Subcutaneous adipose tissue (tissue), 4 donors: ENCODE results near the gene DNAJC17. TPM values are rescaled to one million over a fixed set of nuclear protein-coding genes. Genes with fewer than 3 reads are reported as not detected.

ENCODE experiments used
- CTCF ChIP-seq: fragments of 450-650 bp; IDR thresholded peaks from one replicate; pipeline ENCODE4 v1.5.1; 2016; ENCODE audit warnings: low read depth, mild to moderate bottlenecking, control low read depth, antibody characterized with exemption, moderate library complexity
- total RNA-seq, 4 donors: library from RNA; depleted of rRNA; stranded (reverse); fragments of >200 nt; gene quantifications; one replicate each; pipeline ENCODE4 v1.1.0, GENCODE V29; 2016

DNAJC17 gene
- total RNA-seq, 4 donors from 2014 or later: 12.1 to 33.9 (median 18.3) TPM

GRCh38 chr15:40776537-40777141, 30.6 kb downstream of the DNAJC17 start:
- no peak for TF ChIP-seq CTCF

- TF ChIP-seq CTCF: no peak
Measured at GRCh38 chr15:40775740-40776536, 31.3 kb downstream of the DNAJC17 start.

GRCh38 chr15:40775007-40775406, 32.3 kb downstream of the DNAJC17 start:
- no peak for TF ChIP-seq CTCF

GRCh38 chr15:40773902-40774301, 33.4 kb downstream of the DNAJC17 start:
- no peak for TF ChIP-seq CTCF

- TF ChIP-seq CTCF: no peak
Measured at GRCh38 chr15:40773496-40773895, 33.8 kb downstream of the DNAJC17 start.

GRCh38 chr15:40772014-40772413, 35.3 kb downstream of the DNAJC17 start:
- no peak for TF ChIP-seq CTCF

GRCh38 chr15:40771242-40771641, 36.0 kb downstream of the DNAJC17 start:
- no peak for TF ChIP-seq CTCF
